Lung (tissue), 12 donors: Measurements from ENCODE around the gene ARL5A. TPM values are rescaled to one million over a fixed set of nuclear protein-coding genes. Genes with fewer than 3 reads are reported as not detected.

Source experiments
- ATAC-seq: fragments of 200-7000 bp; cut with Tn5 transposase; one replicate; pipeline ENCODE4 v1.9.1; 2020; ENCODE audit warnings: moderate number of reproducible peaks; ENCODE audit not compliant: insufficient read depth, low FRiP score
- DNase-seq, 3 donors: peaks; one replicate each; pipeline ENCODE4 v3.0.0-alpha.2; 2013 to 2017
- H3K27ac ChIP-seq, 2 donors: one replicate each; pipeline ENCODE4 v1.5.1; 2013; ENCODE audit warnings: mild to moderate bottlenecking in 2 of 2, moderate library complexity in 2 of 2, control low read depth in 1 of 2, inconsistent platforms in 1 of 2, low read depth in 1 of 2, low read length in 1 of 2
- H3K27me3 ChIP-seq, 3 donors: one replicate each; pipeline ENCODE4 v1.5.1; 2013; ENCODE audit warnings: low read length in 2 of 3; ENCODE audit not compliant: control insufficient read depth in 3 of 3, insufficient read depth in 3 of 3
- H3K36me3 ChIP-seq, 4 donors: one replicate each; pipeline ENCODE4 v1.5.1; 2013; ENCODE audit warnings: low read length in 4 of 4, mild to moderate bottlenecking in 1 of 4, moderate library complexity in 1 of 4; ENCODE audit not compliant: control insufficient read depth in 4 of 4, insufficient read depth in 4 of 4
- H3K4me1 ChIP-seq, 5 donors: one replicate each; pipeline ENCODE4 v1.5.1; 2013; ENCODE audit warnings: low read length in 5 of 5, mild to moderate bottlenecking in 2 of 5, moderate library complexity in 1 of 5; ENCODE audit not compliant: control insufficient read depth in 5 of 5, insufficient read depth in 5 of 5
- H3K4me3 ChIP-seq: one replicate; pipeline ENCODE4 v1.5.1; 2013; ENCODE audit warnings: mild to moderate bottlenecking, control low read depth, moderate library complexity
- H3K9ac ChIP-seq, 2 donors: one replicate each; pipeline ENCODE4 v1.5.1; 2013; ENCODE audit warnings: low read length in 2 of 2, control low read depth in 1 of 2; ENCODE audit not compliant: insufficient read depth in 1 of 2
- H3K9me3 ChIP-seq, 4 donors: one replicate each; pipeline ENCODE4 v1.5.1; 2013; ENCODE audit warnings: low read length in 3 of 4, mild to moderate bottlenecking in 1 of 4, moderate library complexity in 1 of 4; ENCODE audit not compliant: control insufficient read depth in 4 of 4, insufficient read depth in 3 of 4
- WGBS, 2 donors: extraction: QIAGEN DNeasy Blood & Tissue Kit; methylation state at CpG; one replicate each; pipeline ENCODE4 v1.1.7; 2013; 5-methylcytosine and 5-hydroxymethylcytosine counted together
- polyA plus RNA-seq, 2 donors: library from polyadenylated mRNA; stranded (reverse); fragments of 200-250 nt; gene quantifications; one replicate each; pipeline ENCODE4 v1.2.1, GENCODE V29; 2013
- total RNA-seq, 2 donors: library from RNA; depleted of rRNA in 1 of 2; stranded (reverse); fragments of >200 nt in 1 of 2; gene quantifications; one replicate each; pipeline ENCODE4 v1.2.1, GENCODE V29; 2014 to 2021
- TF ChIP-seq, protein P1 (sequence below): IDR thresholded peaks from 2 replicates; pipeline ENCODE4 v1.5.1; 2012; ENCODE audit warnings: mild to moderate bottlenecking; ENCODE audit errors: control extremely low read depth, extremely low read depth
- donor health status: control.
- donor health status: control.
- donor health status: Bipolar disorder and iron deficiency.
- donor health status: healthy.
- donor health status: DM: yes; HTN: yes; CAD: no.

The ARL5A gene
- total and polyA plus RNA-seq, 4 donors = 11.3 to 107 (median 34.0) TPM

DNA sequence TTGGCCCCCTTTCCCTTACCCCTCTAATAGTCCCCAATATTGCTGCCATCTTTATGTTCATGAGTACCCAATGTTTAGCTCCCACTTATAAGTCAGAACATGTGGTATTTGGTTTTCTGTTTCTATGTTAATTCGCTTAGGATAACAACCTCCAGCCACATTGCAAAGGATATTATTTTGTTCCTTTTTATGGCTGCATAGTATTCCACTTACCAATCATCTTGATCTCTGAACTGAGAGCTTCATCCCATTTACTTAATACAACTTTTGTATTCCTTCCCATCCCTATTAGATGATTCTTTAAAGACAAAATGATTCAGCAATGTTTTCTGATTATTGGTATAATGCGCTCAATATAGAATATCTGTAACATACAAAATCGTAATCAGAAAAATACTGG, 36.7 kb downstream of the ARL5A start:
- no peaks in the 10 kb centered on the region for H3K9me3 ChIP-seq
- no peak overlapping the region for H3K9ac ChIP-seq
- TF ChIP-seq, protein P1, sequence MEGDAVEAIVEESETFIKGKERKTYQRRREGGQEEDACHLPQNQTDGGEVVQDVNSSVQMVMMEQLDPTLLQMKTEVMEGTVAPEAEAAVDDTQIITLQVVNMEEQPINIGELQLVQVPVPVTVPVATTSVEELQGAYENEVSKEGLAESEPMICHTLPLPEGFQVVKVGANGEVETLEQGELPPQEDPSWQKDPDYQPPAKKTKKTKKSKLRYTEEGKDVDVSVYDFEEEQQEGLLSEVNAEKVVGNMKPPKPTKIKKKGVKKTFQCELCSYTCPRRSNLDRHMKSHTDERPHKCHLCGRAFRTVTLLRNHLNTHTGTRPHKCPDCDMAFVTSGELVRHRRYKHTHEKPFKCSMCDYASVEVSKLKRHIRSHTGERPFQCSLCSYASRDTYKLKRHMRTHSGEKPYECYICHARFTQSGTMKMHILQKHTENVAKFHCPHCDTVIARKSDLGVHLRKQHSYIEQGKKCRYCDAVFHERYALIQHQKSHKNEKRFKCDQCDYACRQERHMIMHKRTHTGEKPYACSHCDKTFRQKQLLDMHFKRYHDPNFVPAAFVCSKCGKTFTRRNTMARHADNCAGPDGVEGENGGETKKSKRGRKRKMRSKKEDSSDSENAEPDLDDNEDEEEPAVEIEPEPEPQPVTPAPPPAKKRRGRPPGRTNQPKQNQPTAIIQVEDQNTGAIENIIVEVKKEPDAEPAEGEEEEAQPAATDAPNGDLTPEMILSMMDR = no peak
- WGBS, 2 donors = 98 to 99% methylated on average over 3 of the region's 3 CpGs
- H3K27me3 ChIP-seq = no peaks in the 10 kb centered on the region
- no peak for DNase-seq
- H3K27ac ChIP-seq = no peak overlapping the region
- no peaks in the 10 kb centered on the region for H3K4me1 ChIP-seq
- H3K36me3 ChIP-seq = peaks cover 0 to 7% (median 3%) of the 10 kb centered on the region in 4 donors
- no peak overlapping the region for H3K4me3 ChIP-seq
- ATAC-seq = no peak

DNA sequence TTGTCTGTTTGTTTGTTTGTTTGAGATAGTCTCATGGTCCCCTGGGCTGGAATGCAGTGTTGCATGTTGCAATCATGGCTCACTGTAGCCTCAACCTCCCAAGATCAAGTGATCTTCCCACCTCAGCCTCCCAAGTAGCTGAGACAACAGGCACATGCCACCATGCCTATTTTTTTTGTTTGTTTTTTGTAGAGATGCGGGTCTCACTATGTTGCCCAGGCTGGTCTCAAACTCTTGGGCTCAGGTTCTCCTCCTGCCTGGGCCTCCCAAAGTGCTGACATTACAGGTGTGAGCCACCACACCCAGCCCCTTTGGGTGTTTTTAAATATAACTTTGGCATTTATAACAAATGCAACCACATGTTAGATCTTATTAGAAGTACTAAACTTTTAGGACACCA, 37.5 kb downstream of the ARL5A start:
- Histone ChIP-seq H3K9ac (no peak overlapping the region), H3K4me3 (no peak overlapping the region), H3K27ac (no peak overlapping the region), H3K9me3 (no peaks in the 10 kb centered on the region), H3K27me3 (no peaks in the 10 kb centered on the region), H3K36me3 (peaks cover 1 to 7% (median 2%) of the 10 kb centered on the region in 4 donors), H3K4me1 (no peaks in the 10 kb centered on the region)
- no peak for ATAC-seq
- TF ChIP-seq, protein P1 = no peak
- DNase-seq = no peak
- 95 to 100% methylated on average over 1 of the region's 1 CpG for WGBS, 2 donors

DNA sequence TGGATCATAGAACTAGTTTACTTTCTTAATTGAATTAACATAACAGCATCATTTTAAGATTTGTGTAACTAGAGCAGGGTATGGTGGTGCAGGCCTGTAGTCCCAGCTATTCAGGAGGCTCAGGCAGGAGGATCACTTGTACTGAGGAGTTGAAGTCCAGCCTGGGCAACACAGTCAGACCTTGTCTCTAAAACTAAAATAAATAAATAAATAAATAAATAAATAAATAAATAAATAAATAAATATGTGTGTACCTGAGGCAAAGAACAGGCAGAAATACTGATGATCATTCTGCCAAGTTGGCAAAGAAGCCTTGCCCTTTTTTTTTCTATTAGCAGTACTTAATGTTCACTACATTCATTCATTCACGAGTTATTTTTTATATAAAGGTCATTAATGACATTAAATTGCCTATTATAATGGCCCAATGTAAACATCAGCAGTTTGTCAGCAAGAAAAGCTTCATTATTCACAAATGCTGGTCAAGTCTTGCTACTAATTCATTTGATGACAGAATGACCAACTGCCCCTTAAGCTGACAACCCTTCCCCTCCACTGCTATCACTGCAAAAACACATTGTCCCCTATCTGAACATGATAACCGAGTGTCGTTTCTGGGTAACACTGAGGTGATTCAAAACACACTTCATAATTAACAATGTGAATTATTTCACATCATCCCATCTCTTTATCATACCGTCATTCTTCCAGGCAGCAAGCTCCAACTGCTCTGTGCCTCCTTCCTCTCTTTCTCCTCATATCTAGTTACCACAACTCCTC, 39.0 kb downstream of the ARL5A start:
- WGBS, 2 donors = 92 to 93% methylated on average over 4 of the region's 4 CpGs
- H3K9me3 ChIP-seq = no peaks in the 10 kb centered on the region
- no peak for ATAC-seq
- peaks cover 3 to 13% (median 7%) of the 10 kb centered on the region in 4 donors for H3K36me3 ChIP-seq
- DNase-seq = no peak
- H3K4me1 ChIP-seq = no peaks in the 10 kb centered on the region
- H3K9ac ChIP-seq = no peak overlapping the region
- no peak overlapping the region for H3K4me3 ChIP-seq
- TF ChIP-seq, protein P1 = no peak
- H3K27ac ChIP-seq = no peak overlapping the region
- no peaks in the 10 kb centered on the region for H3K27me3 ChIP-seq
